CD4-positive, alpha-beta T cell (primary cell): ENCODE results near the gene ZNF281. TPM values are rescaled to one million over a fixed set of nuclear protein-coding genes. Genes with fewer than 3 reads are reported as not detected.
"Not testable (repeated sequence)": the region's sequence is repeated elsewhere in the genome, so short reads cannot be mapped to it uniquely, and the experiment has no call there.

Experiments used
- ATAC-seq: fragments of 200-7000 bp; cut with Tn5 transposase; one replicate; pipeline ENCODE4 v1.10.0; 2022; ENCODE audit warnings: mild to moderate bottlenecking; ENCODE audit not compliant: poor library complexity
- CTCF ChIA-PET: fragments of 350-600 bp; sonication (Branson Sonifier 250); formaldehyde crosslinking; loops from one replicate; lab custom pipeline; 2021; ENCODE audit warnings: antibody characterized with exemption, inconsistent platforms; lab: Charles Lee
- POLR2A ChIA-PET: fragments of 350-600 bp; sonication (Branson Sonifier 250); formaldehyde crosslinking; loops from one replicate; lab custom pipeline; 2021; ENCODE audit warnings: antibody characterized with exemption, inconsistent platforms; lab: Charles Lee
- DNase-seq, 14 experiments: peaks; one replicate each; pipeline ENCODE4 v3.0.0-alpha.2; 2013 to 2020; ENCODE audit warnings: mixed read lengths in 2 of 14
- H3K27ac ChIP-seq, 2 donors: one replicate each; pipeline versions ENCODE4 v1.5.1 to v1.7.0; 2013; ENCODE audit warnings: low read length in 2 of 2, low read depth in 1 of 2, mild to moderate bottlenecking in 1 of 2
- H3K27me3 ChIP-seq, 2 experiments: 1 replicate in 1 of 2; 2 replicates in 1 of 2; pipeline versions ENCODE4 v1.6.1 to v1.7.0; 2013; ENCODE audit warnings: low read length in 2 of 2, control low read depth in 1 of 2, mild to moderate bottlenecking in 1 of 2, moderate library complexity in 1 of 2; ENCODE audit not compliant: insufficient read depth in 2 of 2, control insufficient read depth in 1 of 2
- H3K36me3 ChIP-seq: one replicate; pipeline ENCODE4 v1.6.1; 2013; ENCODE audit warnings: low read length, control low read depth; ENCODE audit not compliant: insufficient read depth
- H3K4me1 ChIP-seq: one replicate; pipeline ENCODE4 v1.6.1; 2013; ENCODE audit warnings: low read length, control low read depth; ENCODE audit not compliant: insufficient read depth
- H3K4me3 ChIP-seq: one replicate; pipeline ENCODE4 v1.5.1; 2013; ENCODE audit warnings: mild to moderate bottlenecking, low read length, moderate library complexity
- H3K9me3 ChIP-seq, 2 experiments: 1 replicate in 1 of 2; 2 replicates in 1 of 2; pipeline versions ENCODE4 v1.6.1 to v1.7.0; 2013; ENCODE audit warnings: low read length in 2 of 2, mild to moderate bottlenecking in 2 of 2, control low read depth in 1 of 2, moderate library complexity in 1 of 2; ENCODE audit not compliant: control insufficient read depth in 1 of 2, insufficient read depth in 1 of 2
- H3K27ac Mint-ChIP-seq: one replicate; pipeline ENCODE4 v1.8.0; 2020; ENCODE audit warnings: mixed read lengths
- H3K27me3 Mint-ChIP-seq: one replicate; pipeline ENCODE4 v1.8.0; 2021; ENCODE audit warnings: mixed read lengths
- H3K36me3 Mint-ChIP-seq: one replicate; pipeline ENCODE4 v1.8.0; 2021; ENCODE audit warnings: low read depth, mixed read lengths
- H3K4me1 Mint-ChIP-seq: one replicate; pipeline ENCODE4 v1.8.0; 2021; ENCODE audit warnings: low read depth, mixed read lengths
- H3K4me3 Mint-ChIP-seq: one replicate; pipeline ENCODE4 v1.8.0; 2020; ENCODE audit warnings: mild to moderate bottlenecking, mixed read lengths
- H3K9me3 Mint-ChIP-seq: one replicate; pipeline ENCODE4 v1.8.0; 2020; ENCODE audit warnings: mixed read lengths
- CTCF ChIP-seq: fragments of 200-600 bp; IDR thresholded peaks from one replicate; pipeline ENCODE4 v1.8.0; 2022; ENCODE audit warnings: antibody characterized with exemption, mild to moderate bottlenecking
- intact Hi-C, 2 experiments: fragments of 100-400 bp; cut with DNase I in 1 of 2; cut with micrococcal nuclease in 1 of 2; formaldehyde crosslinking; loops; one replicate each; pipeline versions ENCODE4 v1.15.1 to v1.9.0; 2023 to 2025; cut with DNase I, micrococcal nuclease
- total RNA-seq, 174 experiments: library from RNA in 2 of 174; stranded (reverse) in 2 of 174; gene quantifications; one replicate each; pipeline ENCODE4 v1.2.3 and lab custom pipeline; 2021 to 2026

The ZNF281 gene
- total RNA-seq, 2 experiments from 2014 or later, result 27.6 to 29.3 TPM

- Histone ChIP-seq H3K9me3 (no peaks in the 10 kb centered on the region), H3K36me3 (no peaks in the 10 kb centered on the region), H3K27ac (no peak overlapping the region), H3K4me3 (no peak overlapping the region), H3K27me3 (no peaks in the 10 kb centered on the region), H3K4me1 (no peaks in the 10 kb centered on the region)
- ChIA-PET CTCF (no interaction called here), POLR2A (no interaction called here)
- peaks cover 3% of the 10 kb centered on the region for H3K36me3 Mint-ChIP-seq
- no peak for ATAC-seq
- no peaks in the 10 kb centered on the region for H3K4me1 Mint-ChIP-seq
- no peak overlapping the region for H3K27ac Mint-ChIP-seq
- no peaks in the 10 kb centered on the region for H3K9me3 Mint-ChIP-seq
- DNase-seq, result no peak
- no peak for TF ChIP-seq CTCF
- H3K27me3 Mint-ChIP-seq, result no peaks in the 10 kb centered on the region
- intact Hi-C loops, result no loop called here
- no peak overlapping the region for H3K4me3 Mint-ChIP-seq
Measured at GRCh38 chr1:200362421-200362820, 47.4 kb downstream of the ZNF281 start.

GRCh38 chr1:200359610-200360163 is 50.1 kb downstream of the ZNF281 start:
- peak in 2 of 14 experiments; percentile 34 to 38 for DNase-seq
- Mint-ChIP-seq H3K36me3 (no peaks in the 10 kb centered on the region), H3K9me3 (no peaks in the 10 kb centered on the region), H3K4me1 (peaks cover 4% of the 10 kb centered on the region), H3K4me3 (no peak overlapping the region), H3K27me3 (no peaks in the 10 kb centered on the region), H3K27ac (no peak overlapping the region)
- ChIA-PET POLR2A (no interaction called here), CTCF (no interaction called here)
- no peak for ATAC-seq
- H3K27ac ChIP-seq, result no peak overlapping the region
- no peaks in the 10 kb centered on the region for H3K27me3 ChIP-seq
- no peaks in the 10 kb centered on the region for H3K9me3 ChIP-seq
- H3K4me3 ChIP-seq, result no peak overlapping the region
- no peaks in the 10 kb centered on the region for H3K36me3 ChIP-seq
- H3K4me1 ChIP-seq, result peaks cover 1% of the 10 kb centered on the region
- TF ChIP-seq CTCF, result no peak
- intact Hi-C loops, result no loop called here

GRCh38 chr1:200357925-200358324 is 51.9 kb downstream of the ZNF281 start:
- H3K27ac Mint-ChIP-seq, H3K4me1 ChIP-seq, H3K27me3 ChIP-seq, H3K27ac ChIP-seq, DNase-seq, H3K9me3 ChIP-seq, H3K9me3 Mint-ChIP-seq, H3K36me3 Mint-ChIP-seq, intact Hi-C loops, POLR2A ChIA-PET, ATAC-seq, H3K4me3 Mint-ChIP-seq, H3K4me3 ChIP-seq, CTCF ChIA-PET, H3K27me3 Mint-ChIP-seq, H3K36me3 ChIP-seq: not testable (repeated sequence)
- H3K4me1 Mint-ChIP-seq, result peaks cover 12% of the 10 kb centered on the region

GRCh38 chr1:200355801-200356200 is 54.0 kb downstream of the ZNF281 start:
- Histone ChIP-seq H3K27ac (no peak overlapping the region), H3K27me3 (no peaks in the 10 kb centered on the region), H3K4me1 (peaks cover 28% of the 10 kb centered on the region), H3K4me3 (no peak overlapping the region), H3K9me3 (no peaks in the 10 kb centered on the region), H3K36me3 (no peaks in the 10 kb centered on the region)
- no peak for TF ChIP-seq CTCF
- no peak overlapping the region for H3K27ac Mint-ChIP-seq
- H3K36me3 Mint-ChIP-seq, result no peaks in the 10 kb centered on the region
- intact Hi-C loops, result no loop called here
- ATAC-seq (no peak), DNase-seq (no peak)
- H3K4me1 Mint-ChIP-seq, result peaks cover 30% of the 10 kb centered on the region
- no peak overlapping the region for H3K4me3 Mint-ChIP-seq
- H3K27me3 Mint-ChIP-seq, result no peaks in the 10 kb centered on the region
- ChIA-PET CTCF (no interaction called here), POLR2A (interaction anchor here (0.7 kb wide), 1 partner anchor 88 kb away, joined by 3 read pairs; no protein-coding TSS in a partner anchor)
- H3K9me3 Mint-ChIP-seq, result no peaks in the 10 kb centered on the region
